Memory B cell (primary cell): ENCODE results near the gene VEGFC.

Experiments
- ATAC-seq: fragments of 150-1000 bp; cut with Tn5 transposase; 2 replicates; pipeline ENCODE4 v1.10.0; 2021; ENCODE audit warnings: low read depth, mild to moderate bottlenecking, moderate library complexity
- DNase-seq, 2 donors: peaks; one replicate each; pipeline ENCODE4 v3.0.0; 2022; ENCODE audit warnings: low spot score in 2 of 2
- H3K27ac Mint-ChIP-seq: one replicate; pipeline ENCODE4 v1.8.0; 2022; ENCODE audit warnings: mild to moderate bottlenecking, moderate library complexity, mixed read lengths
- H3K27me3 Mint-ChIP-seq: one replicate; pipeline ENCODE4 v1.8.0; 2022; ENCODE audit warnings: mixed read lengths
- H3K36me3 Mint-ChIP-seq: one replicate; pipeline ENCODE4 v1.8.0; 2022; ENCODE audit warnings: mild to moderate bottlenecking, mixed read lengths
- H3K4me1 Mint-ChIP-seq: one replicate; pipeline ENCODE4 v1.8.0; 2022; ENCODE audit warnings: mixed read lengths
- H3K4me3 Mint-ChIP-seq: one replicate; pipeline ENCODE4 v1.8.0; 2022; ENCODE audit warnings: mild to moderate bottlenecking, moderate library complexity, mixed read lengths
- H3K9me3 Mint-ChIP-seq: one replicate; pipeline ENCODE4 v1.8.0; 2022; ENCODE audit warnings: mixed read lengths

The VEGFC gene

DNA sequence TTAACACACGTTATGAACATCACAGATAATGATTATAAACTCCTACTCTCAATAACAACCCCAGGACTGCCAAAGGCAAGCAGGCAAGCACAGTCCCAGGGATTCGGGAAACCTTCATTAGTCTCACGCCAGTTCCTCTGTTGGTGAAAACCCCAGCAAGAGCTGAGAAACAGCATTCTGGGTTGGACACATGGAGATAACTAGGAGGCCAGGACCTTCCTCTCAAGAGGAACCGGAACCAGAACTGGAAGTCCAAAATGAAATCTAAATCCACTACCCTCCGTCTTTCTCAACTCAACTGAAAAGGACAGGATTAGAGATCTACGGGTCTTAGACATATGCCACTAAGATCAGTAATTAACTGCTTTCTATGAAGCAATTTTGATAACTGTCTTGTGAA lies 3.8 kb downstream of the VEGFC start:
- DNase-seq (no peak), ATAC-seq (no peak)
- Mint-ChIP-seq H3K27me3 (peaks cover 9% of the 10 kb centered on the region), H3K9me3 (peaks cover 2% of the 10 kb centered on the region), H3K36me3 (no peaks in the 10 kb centered on the region), H3K27ac (no peak overlapping the region), H3K4me3 (no peak overlapping the region), H3K4me1 (no peaks in the 10 kb centered on the region)

DNA sequence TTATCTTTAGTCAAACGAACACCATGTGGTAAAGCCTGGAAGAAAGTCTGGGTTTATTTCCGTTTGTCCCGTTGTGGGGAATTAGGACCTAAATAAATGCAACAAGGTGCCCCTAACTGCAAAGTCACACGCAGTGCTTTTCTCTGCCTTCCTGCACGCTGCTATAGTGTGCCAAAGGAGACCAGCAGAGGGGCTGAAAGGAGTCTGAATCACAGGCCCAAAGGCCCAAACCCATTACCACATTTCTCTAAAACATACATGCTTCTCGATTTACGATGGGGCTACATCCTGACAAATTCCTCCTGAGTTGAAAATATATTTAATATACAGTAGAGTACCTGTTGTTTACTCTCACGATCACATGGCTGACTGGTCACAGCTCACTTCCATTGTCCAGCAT lies 4.5 kb downstream of the VEGFC start:
- ATAC-seq, result no peak
- Mint-ChIP-seq H3K36me3 (no peaks in the 10 kb centered on the region), H3K27ac (no peak overlapping the region), H3K9me3 (peaks cover 2% of the 10 kb centered on the region), H3K27me3 (peaks cover 6% of the 10 kb centered on the region), H3K4me3 (no peak overlapping the region), H3K4me1 (no peaks in the 10 kb centered on the region)
- no peak for DNase-seq

DNA sequence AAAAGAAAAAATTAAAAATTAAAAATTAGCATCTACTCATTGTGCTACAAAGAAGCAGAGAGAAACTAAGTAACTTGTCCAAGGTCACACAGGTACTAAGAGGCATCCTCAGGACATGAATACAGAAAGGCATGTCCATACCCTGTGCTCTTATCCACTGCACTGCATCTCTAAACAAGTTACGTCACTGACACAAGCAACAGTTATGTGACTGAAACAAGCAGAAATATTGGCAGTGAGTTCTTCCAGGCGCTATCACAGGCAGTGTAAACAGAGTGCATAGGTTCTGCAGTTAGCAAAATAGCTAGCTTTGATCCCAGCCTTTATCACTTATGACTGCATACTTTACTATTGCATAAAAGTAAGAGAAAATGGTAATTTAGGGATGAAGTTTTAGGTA lies 7.9 kb downstream of the VEGFC start:
- Mint-ChIP-seq H3K9me3 (peaks cover 2% of the 10 kb centered on the region), H3K27ac (no peak overlapping the region), H3K27me3 (no peaks in the 10 kb centered on the region), H3K36me3 (no peaks in the 10 kb centered on the region), H3K4me1 (no peaks in the 10 kb centered on the region), H3K4me3 (no peak overlapping the region)
- no peak for DNase-seq
- ATAC-seq, result no peak

DNA sequence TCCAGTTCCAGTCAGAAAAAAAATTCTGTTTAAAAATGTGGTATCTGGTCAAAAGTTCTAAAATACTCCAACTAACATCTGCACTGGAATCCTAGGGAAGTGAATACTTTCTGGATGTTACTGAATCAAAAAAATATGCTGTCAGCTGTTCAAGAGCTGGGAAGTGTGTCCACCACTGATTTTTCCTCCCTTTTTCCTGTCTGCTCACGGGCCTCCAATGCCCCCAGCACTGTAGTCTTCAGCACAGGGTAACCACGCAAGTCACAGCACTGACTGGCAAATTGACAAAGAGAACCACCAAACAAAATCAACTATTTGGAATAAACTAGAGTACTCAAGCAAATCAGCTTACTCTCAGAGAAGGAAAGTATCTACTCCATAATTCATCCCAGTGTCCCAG lies 9.9 kb downstream of the VEGFC start:
- no peaks in the 10 kb centered on the region for H3K27me3 Mint-ChIP-seq

DNA sequence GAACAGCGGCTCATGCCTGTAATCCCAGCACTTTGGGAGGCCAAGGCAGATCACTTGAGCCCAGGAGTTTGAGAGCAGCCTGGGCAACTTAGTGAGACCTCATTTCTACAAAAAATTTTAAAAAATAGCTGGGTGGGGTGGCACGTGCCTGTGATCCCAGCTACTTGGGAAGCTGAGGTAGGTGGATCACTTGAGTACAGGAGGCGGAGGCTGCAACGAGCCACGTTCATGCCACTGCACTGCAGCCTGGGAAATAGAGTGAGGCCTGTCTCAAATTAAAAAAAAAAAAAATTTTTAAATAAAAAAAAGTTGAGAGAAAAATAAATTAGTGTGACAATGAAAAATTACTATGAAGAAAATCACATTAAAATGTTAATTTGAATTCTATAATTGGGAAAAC lies 10.5 kb downstream of the VEGFC start:
- DNase-seq, result no peak
- no peaks in the 10 kb centered on the region for H3K27me3 Mint-ChIP-seq
- no peaks in the 10 kb centered on the region for H3K4me1 Mint-ChIP-seq
- no peaks in the 10 kb centered on the region for H3K36me3 Mint-ChIP-seq
- no peak for ATAC-seq
- H3K4me3 Mint-ChIP-seq, result no peak overlapping the region
- no peak overlapping the region for H3K27ac Mint-ChIP-seq
- H3K9me3 Mint-ChIP-seq, result peaks cover 2% of the 10 kb centered on the region

More for the DNA sequence above, 9.9 kb downstream of the VEGFC start:
- Mint-ChIP-seq H3K27ac (no peak overlapping the region), H3K4me3 (no peak overlapping the region), H3K9me3 (peaks cover 2% of the 10 kb centered on the region), H3K36me3 (no peaks in the 10 kb centered on the region), H3K4me1 (no peaks in the 10 kb centered on the region)
- ATAC-seq (no peak), DNase-seq (no peak)

DNA sequence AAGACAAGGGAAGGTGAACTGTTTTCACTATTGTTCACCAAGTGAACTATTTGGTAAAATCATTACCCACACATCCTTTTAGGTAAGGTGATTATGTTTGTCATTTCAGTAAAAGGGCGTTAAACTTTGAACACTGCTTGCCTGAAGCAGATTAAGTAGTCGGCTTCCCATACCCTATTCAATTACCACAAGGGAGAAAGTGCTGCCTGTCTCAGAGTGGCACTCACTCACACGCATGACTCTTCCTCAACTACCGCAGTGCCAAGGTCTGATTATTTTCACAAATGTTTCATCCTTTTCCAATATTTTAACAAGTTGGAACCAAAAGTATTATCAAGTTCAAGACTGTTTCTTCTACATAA lies 11.0 kb downstream of the VEGFC start:
- H3K36me3 Mint-ChIP-seq, result no peaks in the 10 kb centered on the region
- H3K27ac Mint-ChIP-seq, result no peak overlapping the region
- H3K4me3 Mint-ChIP-seq, result no peak overlapping the region
- no peaks in the 10 kb centered on the region for H3K4me1 Mint-ChIP-seq
- peaks cover 2% of the 10 kb centered on the region for H3K9me3 Mint-ChIP-seq
- H3K27me3 Mint-ChIP-seq, result no peaks in the 10 kb centered on the region
- no peak for DNase-seq
- no peak for ATAC-seq

DNA sequence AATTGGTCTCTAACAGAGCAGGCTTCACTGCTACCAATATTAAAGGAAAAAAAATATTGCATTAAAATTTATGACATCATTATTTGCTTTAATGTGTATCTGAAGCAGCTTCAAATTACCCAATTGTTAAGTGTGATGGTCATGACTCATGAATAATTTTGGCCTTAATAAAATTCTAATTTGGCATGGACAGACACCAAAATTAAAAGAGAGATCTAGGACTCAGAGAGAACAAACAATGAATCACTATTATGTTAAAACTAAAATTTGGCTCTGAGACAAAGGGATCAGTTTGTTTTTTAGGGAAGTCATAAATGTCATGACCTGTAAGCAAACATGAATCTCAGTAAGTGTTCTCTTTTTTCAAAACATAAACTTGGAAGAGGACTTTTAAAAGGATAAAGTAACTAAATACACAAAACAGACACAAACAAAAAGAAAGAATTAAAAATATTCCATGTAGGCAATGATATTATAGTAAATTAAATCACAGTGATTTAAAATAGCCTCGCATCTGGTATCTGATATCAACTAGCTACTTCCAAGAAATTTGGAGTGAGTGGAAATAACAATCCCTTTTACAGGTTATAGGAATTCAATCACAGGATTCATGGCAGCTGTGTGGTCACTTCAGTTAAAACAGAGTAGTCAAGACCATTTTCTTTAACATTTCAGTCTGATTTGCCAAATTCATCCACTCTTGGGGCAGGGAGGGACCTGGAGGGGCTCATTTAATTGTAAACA lies 11.6 kb downstream of the VEGFC start:
- H3K4me3 Mint-ChIP-seq, result no peak overlapping the region
- no peak for ATAC-seq
- no peak for DNase-seq
- H3K36me3 Mint-ChIP-seq, result no peaks in the 10 kb centered on the region
- H3K9me3 Mint-ChIP-seq, result peaks cover 4% of the 10 kb centered on the region
- no peak overlapping the region for H3K27ac Mint-ChIP-seq
- H3K4me1 Mint-ChIP-seq, result no peaks in the 10 kb centered on the region
- peaks cover 1% of the 10 kb centered on the region for H3K27me3 Mint-ChIP-seq

DNA sequence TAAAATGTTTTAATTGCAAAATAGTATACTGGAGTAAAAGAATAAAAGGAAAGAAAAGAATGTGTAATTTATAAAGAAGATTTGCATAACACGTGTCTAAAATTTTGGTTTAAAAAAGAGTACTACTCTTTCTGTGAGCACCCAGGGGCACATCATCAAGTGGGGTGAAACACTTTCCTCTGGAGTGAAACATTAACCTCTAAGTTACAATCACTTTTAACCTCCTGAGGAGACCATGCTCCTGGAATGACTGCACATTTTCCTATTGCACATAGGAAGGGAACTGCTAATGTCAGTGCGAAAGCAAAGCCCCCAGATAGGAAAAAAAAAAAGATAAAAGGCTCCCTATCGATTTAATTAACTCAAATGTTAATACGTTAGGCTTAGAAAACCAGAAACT lies 13.3 kb downstream of the VEGFC start:
- Mint-ChIP-seq H3K4me3 (no peak overlapping the region), H3K4me1 (no peaks in the 10 kb centered on the region), H3K27ac (no peak overlapping the region), H3K36me3 (no peaks in the 10 kb centered on the region), H3K9me3 (peaks cover 2% of the 10 kb centered on the region), H3K27me3 (peaks cover 1% of the 10 kb centered on the region)
- ATAC-seq, result no peak
- no peak for DNase-seq

DNA sequence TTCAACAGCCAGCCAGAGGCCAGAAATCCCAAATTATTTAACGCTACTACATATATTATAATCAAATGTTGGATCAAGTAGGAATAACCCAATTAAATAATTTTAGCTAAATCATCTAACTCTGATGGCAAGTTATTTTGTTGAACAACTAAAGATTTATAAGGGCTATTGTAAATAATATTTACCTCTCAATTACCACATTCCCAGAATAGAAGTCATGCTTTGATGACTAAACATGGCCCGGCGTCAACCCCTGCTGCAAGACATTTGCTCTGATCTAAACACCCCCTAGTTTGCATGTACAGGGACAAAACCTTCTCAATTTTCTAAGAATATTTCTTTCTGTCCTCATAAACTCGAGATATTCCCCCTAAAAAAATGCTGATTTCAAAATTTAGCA lies 14.2 kb downstream of the VEGFC start:
- peaks cover 2% of the 10 kb centered on the region for H3K9me3 Mint-ChIP-seq

DNA sequence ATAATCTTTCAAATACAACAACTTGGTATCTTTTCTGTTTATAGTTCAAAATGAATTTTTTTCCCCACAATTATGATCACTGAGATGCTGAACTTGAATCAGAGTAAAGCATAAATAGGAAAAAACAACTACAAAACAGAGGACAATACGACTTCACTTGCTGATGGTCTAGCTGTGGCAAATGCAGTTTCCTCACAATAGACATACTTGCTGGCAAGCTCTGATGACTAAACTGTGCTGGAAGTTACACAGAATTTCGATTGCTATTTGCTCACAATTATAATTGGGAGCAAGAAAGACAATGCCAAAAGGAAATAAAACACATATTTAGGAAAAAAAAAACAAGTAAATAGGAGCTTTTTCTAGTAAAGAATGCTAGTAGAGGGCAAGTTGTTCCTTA lies 14.7 kb downstream of the VEGFC start:
- Mint-ChIP-seq H3K4me1 (no peaks in the 10 kb centered on the region), H3K4me3 (no peak overlapping the region), H3K9me3 (peaks cover 2% of the 10 kb centered on the region), H3K36me3 (no peaks in the 10 kb centered on the region), H3K27me3 (peaks cover 1% of the 10 kb centered on the region), H3K27ac (no peak overlapping the region)
- DNase-seq (no peak), ATAC-seq (no peak)

More for the DNA sequence above, 14.2 kb downstream of the VEGFC start:
- ATAC-seq (no peak), DNase-seq (no peak)
- H3K27me3 Mint-ChIP-seq, result peaks cover 1% of the 10 kb centered on the region
- no peak overlapping the region for H3K4me3 Mint-ChIP-seq
- no peaks in the 10 kb centered on the region for H3K36me3 Mint-ChIP-seq
- no peaks in the 10 kb centered on the region for H3K4me1 Mint-ChIP-seq
- H3K27ac Mint-ChIP-seq, result no peak overlapping the region

DNA sequence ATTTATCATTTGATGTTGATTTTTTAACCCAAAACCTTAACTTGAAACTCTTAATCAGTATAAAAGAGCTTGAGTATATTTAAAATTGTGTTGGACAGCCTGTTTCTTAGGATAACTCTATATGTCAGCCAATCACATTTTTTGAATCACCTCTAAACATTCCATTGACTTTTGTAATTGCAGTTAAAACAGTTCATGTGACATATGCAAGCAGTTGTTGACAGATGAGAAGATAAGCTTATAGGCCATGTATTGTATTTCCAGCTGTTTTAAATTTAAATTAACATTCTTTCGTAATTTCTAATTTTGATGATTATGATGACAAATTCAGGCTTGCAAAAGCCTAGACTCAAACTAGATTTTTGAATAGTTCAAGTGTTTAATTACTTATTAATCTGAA lies 17.4 kb downstream of the VEGFC start:
- Mint-ChIP-seq H3K36me3 (no peaks in the 10 kb centered on the region), H3K4me1 (no peaks in the 10 kb centered on the region), H3K4me3 (no peak overlapping the region), H3K9me3 (peaks cover 2% of the 10 kb centered on the region), H3K27me3 (peaks cover 1% of the 10 kb centered on the region), H3K27ac (no peak overlapping the region)
- DNase-seq (no peak), ATAC-seq (no peak)

DNA sequence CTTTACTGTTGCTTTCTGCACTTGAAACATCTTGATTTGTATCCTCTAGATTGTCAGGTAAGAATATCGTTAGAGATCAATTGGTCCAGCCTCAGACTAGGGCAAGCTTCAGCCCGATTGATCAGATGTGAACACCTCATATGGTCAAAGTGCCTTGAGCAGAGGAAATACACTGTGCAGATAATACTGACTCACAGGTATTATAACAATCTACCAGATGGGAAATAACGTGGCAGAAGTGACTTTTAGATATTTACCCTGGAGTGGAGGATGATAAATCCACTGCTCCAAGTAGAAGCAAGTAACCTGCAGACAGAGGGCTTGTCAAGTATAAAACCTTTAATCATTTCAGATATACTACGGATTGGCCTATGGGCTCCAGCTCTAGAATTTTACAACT lies 17.9 kb downstream of the VEGFC start:
- H3K27me3 Mint-ChIP-seq, result peaks cover 1% of the 10 kb centered on the region
- DNase-seq (no peak), ATAC-seq (no peak)
- no peak overlapping the region for H3K27ac Mint-ChIP-seq
- H3K9me3 Mint-ChIP-seq, result peaks cover 2% of the 10 kb centered on the region
- H3K4me1 Mint-ChIP-seq, result no peaks in the 10 kb centered on the region
- no peak overlapping the region for H3K4me3 Mint-ChIP-seq
- no peaks in the 10 kb centered on the region for H3K36me3 Mint-ChIP-seq

DNA sequence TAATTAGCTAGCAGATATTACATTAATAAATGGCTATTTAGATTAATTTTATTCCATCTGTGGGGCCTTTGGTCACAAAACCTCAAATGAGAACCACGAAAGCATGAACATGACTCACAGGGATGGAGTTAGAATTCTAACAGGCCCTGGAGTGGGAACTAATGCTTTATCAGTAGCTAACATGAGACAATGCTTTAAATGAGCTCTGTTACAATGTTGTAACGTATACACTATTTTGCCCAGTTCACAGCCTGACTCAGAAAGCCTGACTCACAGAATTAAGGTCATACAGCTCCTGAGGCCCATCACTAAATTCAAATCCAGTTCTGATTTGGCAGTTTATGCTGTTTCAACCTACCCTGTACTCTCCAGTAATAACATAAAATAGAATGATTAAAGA lies 23.2 kb downstream of the VEGFC start:
- ATAC-seq (no peak), DNase-seq (no peak)
- H3K36me3 Mint-ChIP-seq, result no peaks in the 10 kb centered on the region
- H3K27ac Mint-ChIP-seq, result no peak overlapping the region
- no peaks in the 10 kb centered on the region for H3K4me1 Mint-ChIP-seq
- H3K27me3 Mint-ChIP-seq, result no peaks in the 10 kb centered on the region
- H3K9me3 Mint-ChIP-seq, result peaks cover 3% of the 10 kb centered on the region
- H3K4me3 Mint-ChIP-seq, result no peak overlapping the region

DNA sequence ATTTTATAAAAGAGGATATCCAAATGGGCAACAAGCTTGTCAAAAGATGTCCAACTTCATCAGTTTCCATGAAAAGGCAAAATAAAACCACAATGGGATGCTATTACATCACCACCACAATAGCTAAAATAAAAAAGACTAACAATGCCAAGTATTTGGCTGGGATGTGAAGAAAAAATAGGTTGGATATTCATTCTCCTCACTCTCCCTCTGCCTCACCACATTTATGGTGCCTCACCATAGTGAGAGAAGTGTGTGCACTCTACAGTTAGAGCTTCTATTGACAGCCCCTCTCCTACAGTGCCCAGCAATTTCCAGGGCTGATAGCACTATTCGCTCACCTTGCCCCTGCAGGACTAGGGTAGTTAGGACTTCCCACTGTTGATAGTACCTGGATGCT lies 25.5 kb downstream of the VEGFC start:
- ATAC-seq, result no peak
- DNase-seq, result no peak
- Mint-ChIP-seq H3K27ac (no peak overlapping the region), H3K4me3 (no peak overlapping the region), H3K36me3 (no peaks in the 10 kb centered on the region), H3K4me1 (no peaks in the 10 kb centered on the region), H3K9me3 (peaks cover 3% of the 10 kb centered on the region), H3K27me3 (no peaks in the 10 kb centered on the region)

DNA sequence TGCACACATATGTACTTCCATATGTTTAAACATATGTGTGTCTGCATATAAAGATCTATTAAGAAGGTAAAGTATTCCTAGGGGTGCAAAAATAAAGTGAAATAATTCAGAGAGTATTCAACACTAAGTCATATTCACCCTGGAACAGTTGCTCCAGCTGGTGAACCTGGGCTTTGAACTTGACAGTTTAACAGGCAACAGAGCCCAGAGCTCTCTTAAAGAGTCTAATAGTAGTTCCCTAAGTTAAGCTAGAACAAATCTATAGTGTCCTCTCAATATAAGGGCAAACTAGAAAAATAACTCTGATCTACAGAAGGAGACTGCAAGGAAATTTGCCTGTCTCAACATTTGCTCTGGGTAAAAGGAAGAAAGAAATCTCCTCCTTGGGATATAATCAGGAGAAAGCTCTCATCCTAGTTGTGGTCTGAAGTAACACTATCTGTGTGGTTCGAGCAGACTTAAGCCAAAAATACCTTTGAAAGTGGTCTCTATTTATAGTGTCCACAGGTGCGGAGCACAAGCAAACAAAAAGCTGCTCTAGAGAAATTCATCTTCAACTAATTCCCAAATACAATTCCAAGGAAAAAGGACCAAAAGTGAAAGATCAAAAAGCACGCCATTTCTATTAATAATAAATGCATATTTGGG lies 29.9 kb downstream of the VEGFC start:
- Mint-ChIP-seq H3K36me3 (no peaks in the 10 kb centered on the region), H3K9me3 (peaks cover 3% of the 10 kb centered on the region), H3K4me1 (no peaks in the 10 kb centered on the region), H3K27ac (no peak overlapping the region), H3K27me3 (no peaks in the 10 kb centered on the region), H3K4me3 (no peak overlapping the region)
- DNase-seq (no peak), ATAC-seq (no peak)
